ENCODE results near the gene HAUS8.

GRCh38 chr19:17052439-17052838 is 22.8 kb downstream of the HAUS8 start:
- TF ChIP-seq POLR2A (IDR thresholded peaks at IDR 0.05; ENCODE audit: extremely low read depth, insufficient read length) (no peak), CTCF (IDR thresholded peaks at IDR 0.05; ENCODE audit: low read depth, low read length) (peak; percentile 50)

Measured in NB4 (cell line).